Upper lobe of right lung (tissue), 1 donor: Measurements from ENCODE around the gene IQCC. TPM values are rescaled to one million over a fixed set of nuclear protein-coding genes. Genes with fewer than 3 reads are reported as not detected.

Source experiments
- ATAC-seq: fragments of 200-7000 bp; cut with Tn5 transposase; one replicate; pipeline ENCODE4 v1.9.1; 2020; ENCODE audit warnings: mild to moderate bottlenecking, moderate library complexity
- DNase-seq: peaks from one replicate; pipeline ENCODE4 v3.0.0-alpha.2; 2020
- H3K27ac ChIP-seq: fragments of 200-600 bp; one replicate; pipeline ENCODE4 v1.8.0; 2022
- H3K27me3 ChIP-seq: fragments of 200-600 bp; one replicate; pipeline ENCODE4 v1.8.0; 2022; ENCODE audit warnings: mild to moderate bottlenecking
- H3K36me3 ChIP-seq: fragments of 200-600 bp; one replicate; pipeline ENCODE4 v1.8.0; 2022
- H3K4me1 ChIP-seq: fragments of 200-600 bp; one replicate; pipeline ENCODE4 v1.8.0; 2022
- H3K4me3 ChIP-seq: fragments of 200-600 bp; one replicate; pipeline ENCODE4 v1.8.0; 2022; ENCODE audit warnings: mild to moderate bottlenecking
- H3K9me3 ChIP-seq: fragments of 200-600 bp; one replicate; pipeline ENCODE4 v1.8.0; 2022
- CTCF ChIP-seq: fragments of 200-600 bp; IDR thresholded peaks from one replicate; pipeline ENCODE4 v1.8.0; 2022; ENCODE audit warnings: antibody characterized with exemption
- intact Hi-C: fragments of 100-400 bp; cut with DNase I; formaldehyde crosslinking; loops from one replicate; pipeline ENCODE4 v1.11.0; 2022
- total RNA-seq: library from RNA; stranded (reverse); fragmentation: NEBNext Ultra II Directional; extraction: Animal tissue kit (Norgen Biotek cat#: 25700); gene quantifications from one replicate; pipeline ENCODE4 v1.2.1, GENCODE V29; 2021
- donor health status: DM: no; HTN: yes; CAD: no; lungs with severe emphysema.

The IQCC gene
- total RNA-seq, 1 donor from 2014 or later, result 1.2 TPM

DNA sequence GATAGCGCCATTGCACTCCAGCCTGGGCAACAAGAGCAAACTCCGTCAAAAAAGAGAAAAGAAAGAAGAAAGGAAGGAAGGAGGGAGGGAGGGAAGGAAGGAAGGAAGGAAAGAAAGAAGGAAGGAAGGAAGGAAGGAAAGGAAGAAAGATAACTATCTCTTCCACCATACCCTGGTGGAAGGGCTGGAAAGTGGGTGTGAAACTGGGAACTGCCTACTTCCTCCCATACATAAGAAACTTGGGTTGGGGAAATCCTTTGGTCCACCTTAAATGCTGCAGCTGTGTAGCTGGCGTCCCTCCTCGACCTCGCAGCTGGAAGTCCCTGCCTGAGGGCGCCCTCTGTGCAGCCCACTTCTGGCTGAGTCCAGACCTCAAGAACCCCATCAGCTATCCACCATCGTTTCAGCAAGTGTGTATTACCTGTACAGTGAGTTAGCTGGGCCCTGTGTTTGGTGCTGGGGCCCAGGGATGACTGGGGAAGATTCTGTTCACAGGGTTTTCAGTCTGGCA is 36.9 kb downstream of the IQCC start:
- H3K36me3 ChIP-seq, result no peaks in the 10 kb centered on the region
- H3K4me3 ChIP-seq, result peak overlapping the region; percentile 12
- TF ChIP-seq CTCF, result no peak
- H3K4me1 ChIP-seq, result peaks cover 30% of the 10 kb centered on the region
- no peak for DNase-seq
- ATAC-seq, result peak; percentile 9
- intact Hi-C loops, result loop anchor here (10.0 kb wide), 1 partner anchor 52 kb away; the partner anchor contains the start of gene HDAC1
- H3K9me3 ChIP-seq, result no peaks in the 10 kb centered on the region
- H3K27me3 ChIP-seq, result no peaks in the 10 kb centered on the region
- peak overlapping the region; percentile 1 for H3K27ac ChIP-seq

GRCh38 chr1:32246888-32247273 is 41.4 kb downstream of the IQCC start, which contains the start of gene FAM167B:
Gene FAM167B, plus strand, starts transcription at chr1:32247222. Its CDS starts 200 bp downstream, at chr1:32247422.
- DNase-seq, result no peak
- Histone ChIP-seq H3K4me1 (peaks cover 48% of the 10 kb centered on the region), H3K9me3 (no peaks in the 10 kb centered on the region), H3K4me3 (peak within 1 kb of the TSS; percentile 41), H3K27me3 (no peaks in the 10 kb centered on the region), H3K27ac (peak within 1 kb of the TSS; percentile 75), H3K36me3 (no peaks in the 10 kb centered on the region)
- no peak for TF ChIP-seq CTCF
- peak; percentile 51 for ATAC-seq
- intact Hi-C loops, result loop anchor here (10.0 kb wide), 1 partner anchor 48 kb away; the partner anchor contains the start of gene HDAC1

DNA sequence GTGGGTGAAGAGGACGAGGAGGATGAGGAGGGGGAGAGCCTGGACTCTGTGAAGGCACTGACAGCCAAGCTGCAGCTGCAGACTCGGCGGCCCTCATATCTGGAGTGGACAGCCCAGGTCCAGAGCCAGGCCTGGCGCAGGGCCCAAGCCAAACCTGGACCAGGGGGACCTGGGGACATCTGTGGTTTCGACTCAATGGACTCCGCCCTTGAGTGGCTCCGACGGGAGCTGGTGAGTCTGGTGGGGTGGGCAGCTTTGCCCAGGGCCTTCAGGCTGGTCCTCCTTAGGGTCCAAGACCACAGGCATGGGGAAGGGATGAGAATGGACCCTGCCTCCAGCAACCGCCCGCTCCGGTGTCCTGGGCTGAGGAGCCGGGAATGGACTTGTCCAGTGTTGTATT is 42.0 kb downstream of the IQCC start:
- peak overlapping the region; percentile 41 for H3K4me3 ChIP-seq
- H3K27me3 ChIP-seq, result no peaks in the 10 kb centered on the region
- no peak for ATAC-seq
- TF ChIP-seq CTCF, result no peak
- no peak for DNase-seq
- H3K4me1 ChIP-seq, result peaks cover 48% of the 10 kb centered on the region
- intact Hi-C loops, result loop anchor here (10.0 kb wide), 1 partner anchor 47 kb away; the partner anchor contains the start of gene HDAC1
- no peaks in the 10 kb centered on the region for H3K36me3 ChIP-seq
- H3K27ac ChIP-seq, result peak overlapping the region; percentile 75
- no peaks in the 10 kb centered on the region for H3K9me3 ChIP-seq

GRCh38 chr1:32247983-32248889 is 42.8 kb downstream of the IQCC start:
- Histone ChIP-seq H3K27ac (peak overlapping the region; percentile 75), H3K4me3 (peak overlapping the region; percentile 41), H3K4me1 (peaks cover 45% of the 10 kb centered on the region), H3K27me3 (no peaks in the 10 kb centered on the region), H3K36me3 (no peaks in the 10 kb centered on the region), H3K9me3 (no peaks in the 10 kb centered on the region)
- TF ChIP-seq CTCF, result peak; percentile 82
- DNase-seq, result peak; percentile 92
- intact Hi-C loops, result loop anchor here (10.0 kb wide), 1 partner anchor 47 kb away; the partner anchor contains the start of gene HDAC1
- peak; percentile 91 for ATAC-seq

DNA sequence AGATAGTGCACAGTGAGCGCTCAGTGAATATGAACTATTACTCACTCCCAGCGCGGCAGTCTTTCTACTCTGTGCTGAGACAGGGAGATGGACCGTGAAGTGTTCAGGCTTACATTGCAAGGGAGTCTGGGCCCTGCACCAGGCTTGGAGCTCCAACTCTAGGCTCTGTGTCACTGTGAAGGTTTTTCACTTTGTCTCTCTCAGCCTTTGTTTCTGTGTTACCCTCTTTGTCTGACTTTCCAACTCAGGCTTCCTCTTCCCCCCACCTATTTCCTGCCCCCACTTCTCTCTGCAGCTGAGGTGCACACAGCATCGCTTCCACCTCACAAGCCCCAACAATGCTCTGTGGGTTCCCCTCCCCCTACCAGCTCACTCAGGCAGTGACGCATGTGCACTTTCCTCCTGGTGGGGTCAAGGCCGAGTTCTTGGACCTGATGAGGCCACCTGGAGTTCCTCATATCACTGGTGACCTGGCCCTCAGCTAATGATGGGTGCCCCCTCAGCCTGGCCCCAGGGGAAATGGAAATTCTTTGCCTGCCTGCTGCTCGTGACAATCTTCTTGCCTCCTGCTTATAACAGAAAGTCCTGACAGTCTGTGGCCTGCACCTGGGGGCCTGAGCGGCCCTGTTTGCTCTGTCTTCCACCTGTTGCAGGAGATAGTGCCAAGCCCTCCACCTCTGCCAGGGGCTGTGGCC is 44.5 kb downstream of the IQCC start:
- TF ChIP-seq CTCF, result no peak
- intact Hi-C loops, result loop anchor here (10.0 kb wide), 1 partner anchor 45 kb away; the partner anchor contains the start of gene HDAC1

More for the DNA sequence above, 44.5 kb downstream of the IQCC start:
- H3K27me3 ChIP-seq, result no peaks in the 10 kb centered on the region
- no peaks in the 10 kb centered on the region for H3K36me3 ChIP-seq
- H3K27ac ChIP-seq, result peak overlapping the region; percentile 75
- peaks cover 45% of the 10 kb centered on the region for H3K4me1 ChIP-seq
- no peak for DNase-seq
- ATAC-seq, result peak; percentile 41
- no peaks in the 10 kb centered on the region for H3K9me3 ChIP-seq
- H3K4me3 ChIP-seq, result no peak overlapping the region
